Embryonic facial prominence (tissue), 1 donor: ENCODE measurements around the gene SPAG6.
A peak's percentile ranks its signal among the peaks of the same experiment; 100 is the strongest.

Experiments
- DNase-seq: peaks from one replicate; pipeline ENCODE4 v3.0.0-alpha.2; 2016; ENCODE audit errors: extremely low spot score

Gene SPAG6

DNA sequence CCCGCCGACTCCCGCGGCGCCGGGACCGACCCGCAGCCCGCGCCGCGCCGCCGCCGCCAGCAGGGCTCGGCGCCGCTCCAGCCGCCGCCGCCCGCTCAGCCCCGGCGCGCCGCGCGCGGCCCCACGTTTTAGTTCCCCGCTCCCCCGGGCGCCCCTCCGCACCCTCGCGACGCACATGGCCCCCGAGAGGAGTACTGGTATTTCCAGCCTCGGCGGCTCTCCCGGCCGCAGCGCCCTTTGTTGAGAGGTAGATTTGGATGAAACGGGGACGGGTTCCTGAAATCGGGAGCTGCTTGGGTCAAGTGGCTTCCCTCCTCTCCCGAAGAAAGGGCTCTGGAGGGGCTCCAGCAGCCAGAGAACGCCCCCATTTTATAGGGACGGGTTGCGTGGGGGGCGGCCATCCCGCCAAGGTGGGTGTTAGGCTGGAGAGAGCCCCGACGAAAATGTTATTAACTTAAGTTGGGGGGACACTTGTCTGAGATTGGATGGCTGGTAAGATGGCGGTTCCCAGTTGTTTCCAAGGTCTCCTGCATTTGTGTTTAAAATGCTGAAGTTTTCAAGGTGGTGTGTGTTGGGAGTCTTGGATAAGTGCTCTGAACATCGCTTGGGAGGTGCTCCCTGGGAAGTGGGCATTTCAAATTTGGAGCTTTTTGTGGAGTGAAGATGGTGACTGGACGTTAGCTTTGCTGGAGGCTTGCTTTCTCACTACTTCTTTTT is 23.2 kb upstream of the SPAG6 start:
- DNase-seq, result no peak

DNA sequence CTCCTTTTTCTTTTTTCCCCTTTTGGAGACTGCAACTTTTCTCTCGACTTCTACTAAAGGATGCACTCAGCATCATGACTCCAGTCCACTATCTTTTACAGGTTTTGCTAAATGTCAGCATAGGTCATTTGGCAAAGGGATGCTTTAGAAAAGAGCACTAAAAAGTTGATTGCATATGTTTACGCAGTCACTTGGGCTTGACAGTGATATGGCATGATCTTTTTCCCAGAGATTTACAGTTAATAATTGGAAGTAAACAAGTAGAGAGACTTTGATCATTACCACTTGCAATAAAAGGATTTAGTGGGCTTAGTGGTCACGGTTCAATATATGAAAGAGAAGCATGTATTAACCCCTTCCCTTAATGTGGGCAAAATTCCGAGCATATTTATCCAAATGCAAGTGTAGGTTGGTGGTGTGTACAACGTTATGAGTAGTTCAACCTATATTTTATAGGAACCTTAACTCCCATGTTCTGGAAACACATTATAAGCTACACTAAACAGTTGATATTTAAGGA is 22.6 kb upstream of the SPAG6 start:
- no peak for DNase-seq

DNA sequence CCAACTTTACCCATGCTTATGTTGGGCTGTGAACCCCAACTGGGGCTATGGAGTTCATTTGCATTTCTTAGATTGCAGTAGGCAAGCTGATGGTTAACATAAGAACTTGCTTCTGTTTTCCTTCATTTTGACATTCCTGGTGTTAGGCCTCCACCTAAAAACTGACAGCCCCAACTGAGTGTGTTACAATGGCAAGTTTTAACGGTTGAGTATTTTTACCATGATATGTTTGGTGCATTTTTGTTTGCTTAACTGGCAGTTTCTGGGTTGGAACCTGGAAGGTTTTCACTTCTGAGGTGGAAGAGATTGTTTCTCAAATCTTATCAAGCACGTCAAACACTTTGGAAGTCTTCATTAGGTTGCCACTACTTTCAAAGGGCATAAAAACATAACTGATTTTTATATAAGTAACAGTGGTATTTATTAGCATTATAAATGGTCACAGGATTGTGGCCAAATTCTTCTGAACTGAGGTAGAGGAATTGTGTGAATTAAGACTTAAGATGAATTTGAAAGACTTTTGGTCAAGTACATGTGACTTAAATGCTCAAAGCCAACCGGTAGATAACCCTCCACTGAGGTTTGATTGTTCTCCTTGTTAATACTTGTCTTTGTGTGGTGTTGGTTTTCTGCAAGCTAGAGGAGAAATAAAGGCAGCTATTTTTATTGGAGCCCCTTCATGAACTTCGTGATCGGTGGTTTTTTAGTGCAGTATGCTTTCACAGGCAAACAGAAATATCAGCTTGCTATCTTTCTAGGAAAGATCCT is 21.6 kb upstream of the SPAG6 start:
- DNase-seq, result no peak

DNA sequence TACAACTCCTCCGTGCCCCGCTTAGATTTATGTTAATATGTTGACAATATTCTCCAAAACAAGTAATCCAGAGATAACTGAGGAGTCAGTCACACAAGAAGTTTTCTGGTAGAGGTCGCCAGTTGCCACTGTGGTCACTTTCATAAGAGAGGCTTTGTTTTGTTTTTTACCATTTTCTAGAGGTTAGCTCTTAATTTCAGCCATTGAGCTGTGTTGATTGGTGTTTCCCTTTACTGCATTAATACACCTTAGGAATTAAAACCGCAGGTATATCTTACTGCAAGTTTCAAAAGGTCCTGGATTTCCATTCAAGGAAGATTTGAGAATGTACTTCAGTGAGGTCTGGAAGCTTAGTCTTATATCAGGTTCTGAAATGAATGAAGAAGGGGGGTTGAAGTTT is 20.9 kb upstream of the SPAG6 start:
- DNase-seq, result no peak

DNA sequence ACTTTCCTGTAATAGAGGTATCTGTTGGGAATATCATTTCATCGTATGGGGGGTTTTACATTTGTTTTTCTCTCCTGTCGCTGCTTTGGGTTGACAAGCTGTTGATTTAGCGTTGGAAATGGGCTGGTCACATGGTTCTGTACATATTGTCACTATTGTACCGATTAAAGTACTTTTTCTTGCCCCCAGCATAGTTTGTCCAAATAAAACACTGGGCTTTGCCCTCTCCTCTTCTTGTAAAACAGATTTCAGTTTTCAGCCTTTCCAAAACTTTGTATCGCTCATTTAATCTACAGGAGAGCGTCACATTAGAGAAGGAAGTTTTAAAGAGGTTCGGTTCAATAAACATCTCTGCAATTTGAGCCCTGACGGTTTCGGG is 20.4 kb upstream of the SPAG6 start:
- no peak for DNase-seq

DNA sequence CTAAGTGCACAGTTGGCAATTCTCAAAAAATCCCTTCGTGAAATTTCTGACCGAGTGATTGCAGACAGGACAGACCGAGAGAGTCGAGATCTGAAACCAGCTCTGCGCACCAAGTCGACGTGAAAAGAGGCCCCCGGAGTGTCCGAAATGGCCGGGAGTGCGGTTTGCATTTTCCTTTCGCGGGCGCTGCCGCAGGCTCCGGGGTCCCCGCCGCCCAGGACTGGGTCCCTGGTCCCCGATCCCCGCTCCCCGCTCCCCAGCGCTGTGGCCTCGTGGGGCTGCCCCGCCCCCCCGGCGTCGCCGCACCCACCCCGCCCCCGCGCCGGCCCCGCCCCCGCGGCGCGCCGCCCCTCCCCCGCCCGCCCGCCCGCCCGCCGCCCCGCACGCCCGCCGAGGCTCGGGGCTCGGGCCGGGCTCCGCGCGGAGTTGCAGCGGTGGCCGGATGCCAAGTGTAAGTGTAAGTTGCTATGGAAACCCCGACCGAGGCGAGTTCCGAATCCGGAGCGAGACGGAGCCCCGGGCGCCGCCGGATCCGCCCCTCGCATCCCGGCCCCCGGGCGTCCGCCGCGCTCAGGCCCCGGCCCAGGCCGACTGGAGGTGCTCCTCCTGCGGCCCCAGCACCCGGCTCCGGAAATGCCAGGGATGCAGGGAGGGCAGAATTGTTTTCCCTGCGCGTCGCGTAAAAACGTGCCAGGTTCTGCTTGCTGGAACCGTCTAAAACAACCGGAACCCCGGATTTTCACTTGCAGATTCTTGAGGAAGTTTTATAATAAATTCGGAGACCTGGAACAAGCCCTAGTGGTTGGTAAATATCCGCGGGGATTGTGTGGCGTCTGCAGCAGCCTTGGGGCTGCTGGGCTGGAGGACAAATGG is 19.8 kb upstream of the SPAG6 start:
- DNase-seq, result no peak

DNA sequence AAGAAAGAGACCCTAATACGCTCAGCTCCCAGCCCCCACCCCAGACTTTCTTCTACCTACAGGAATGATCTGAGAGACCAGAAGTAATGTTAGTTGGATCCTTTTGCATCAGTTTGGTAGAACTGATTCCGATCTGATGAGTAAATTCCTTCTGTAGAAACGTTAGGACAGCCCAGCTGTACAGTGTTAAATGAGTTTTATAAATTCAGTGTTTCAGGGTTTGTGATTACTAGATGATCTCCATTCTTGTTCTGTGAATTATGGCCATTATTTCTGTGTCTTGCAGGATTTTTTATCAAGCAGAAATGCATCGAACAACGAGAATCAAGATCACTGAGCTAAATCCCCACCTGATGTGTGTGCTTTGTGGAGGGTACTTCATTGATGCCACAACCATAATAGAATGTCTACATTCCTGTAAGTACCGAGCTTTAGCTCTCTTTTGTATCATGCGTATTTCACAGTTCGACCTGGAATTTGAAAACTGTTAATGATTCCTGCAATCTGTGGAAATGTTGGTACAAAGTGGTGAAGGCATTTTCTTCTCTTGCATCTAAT is 19.1 kb upstream of the SPAG6 start:
- no peak for DNase-seq

DNA sequence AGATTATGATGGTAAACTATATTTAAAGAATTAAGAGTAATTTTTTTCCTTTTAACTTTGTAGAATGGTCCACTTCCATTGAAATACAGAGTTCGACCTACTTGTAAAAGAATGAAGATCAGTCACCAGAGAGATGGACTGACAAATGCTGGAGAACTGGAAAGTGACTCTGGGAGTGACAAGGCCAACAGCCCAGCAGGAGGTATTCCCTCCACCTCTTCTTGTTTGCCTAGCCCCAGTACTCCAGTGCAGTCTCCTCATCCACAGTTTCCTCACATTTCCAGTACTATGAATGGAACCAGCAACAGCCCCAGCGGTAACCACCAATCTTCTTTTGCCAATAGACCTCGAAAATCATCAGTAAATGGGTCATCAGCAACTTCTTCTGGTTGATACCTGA is 16.1 kb upstream of the SPAG6 start:
- DNase-seq, result no peak

DNA sequence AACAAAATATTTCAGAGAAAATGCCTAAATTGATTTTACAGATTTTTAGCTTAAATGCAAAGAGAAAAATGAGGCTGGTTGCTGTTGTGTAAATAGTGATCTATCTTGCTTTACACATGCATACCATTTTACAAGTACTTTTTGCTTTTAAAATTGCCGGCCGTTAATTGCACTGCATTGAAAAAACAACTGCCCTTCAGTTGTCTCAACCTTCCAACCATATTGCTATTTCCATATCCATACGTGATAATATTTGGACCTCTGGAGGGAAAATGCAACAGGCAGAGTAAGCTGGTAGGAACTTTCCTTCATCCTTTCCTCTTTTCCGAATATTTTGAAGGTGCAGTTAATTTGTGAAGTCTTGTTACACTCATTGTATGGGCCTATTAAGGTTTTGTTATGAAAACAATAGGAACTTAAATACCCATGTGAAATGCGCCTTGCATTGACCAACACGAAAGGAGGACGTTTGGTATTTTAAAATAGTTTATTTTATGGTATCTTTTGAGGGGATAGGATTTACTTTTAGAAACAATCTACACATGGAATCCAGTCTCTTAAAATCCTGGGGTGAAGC is 13.1 kb upstream of the SPAG6 start:
- no peak for DNase-seq

DNA sequence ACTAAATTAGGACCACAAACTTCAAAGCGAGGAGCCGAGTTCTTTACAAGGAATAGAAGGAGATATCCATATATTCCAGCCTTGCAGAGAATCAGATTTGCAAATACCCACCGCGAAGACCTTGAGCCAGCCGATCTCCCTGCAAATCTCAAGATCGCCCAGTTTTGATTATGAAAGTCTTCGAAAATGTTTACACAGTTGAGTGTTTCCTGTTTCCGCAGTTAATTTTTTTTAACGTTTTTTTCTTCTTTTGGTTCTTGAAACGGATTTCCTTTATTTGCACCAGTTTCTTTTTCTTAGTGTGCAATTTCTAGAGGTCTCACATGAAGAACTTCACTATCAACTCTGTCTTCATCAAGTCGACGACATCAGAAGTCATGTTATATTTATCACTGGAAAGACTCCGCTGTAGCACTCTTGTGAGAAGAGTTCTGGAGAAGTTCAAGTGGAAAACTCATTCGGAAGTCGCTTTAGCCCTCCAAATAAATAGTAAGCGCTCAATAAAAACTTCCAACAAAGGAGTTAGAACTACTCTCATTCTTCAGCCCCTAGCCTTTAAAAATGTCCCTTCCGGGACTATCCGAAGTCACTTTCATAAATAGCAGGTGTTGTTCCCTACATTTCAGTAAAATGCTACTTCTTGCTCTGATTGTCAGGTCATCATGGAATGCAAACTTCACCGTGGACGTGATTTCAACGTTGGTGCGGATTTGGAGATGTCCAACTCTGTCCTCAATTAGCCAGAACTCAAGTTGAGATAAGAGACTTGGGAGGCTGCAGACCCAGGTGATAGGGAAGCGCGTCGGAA is 11.9 kb upstream of the SPAG6 start:
- no peak for DNase-seq

DNA sequence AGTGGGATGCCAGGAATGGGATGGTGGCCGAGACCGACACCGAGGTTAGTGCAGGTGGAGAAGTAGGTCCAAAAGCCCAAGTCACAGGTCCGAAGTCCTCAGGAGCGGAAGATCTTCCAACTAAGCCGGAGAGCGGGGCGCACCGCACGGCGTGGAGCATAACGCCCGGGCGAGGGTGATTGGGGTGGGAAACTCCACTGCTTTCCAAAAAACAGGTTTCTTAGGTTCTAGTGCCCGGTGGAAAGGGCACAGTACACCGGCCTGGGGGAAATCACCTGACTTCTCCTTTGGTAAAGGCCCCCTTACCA is 11.4 kb upstream of the SPAG6 start:
- DNase-seq, result no peak

DNA sequence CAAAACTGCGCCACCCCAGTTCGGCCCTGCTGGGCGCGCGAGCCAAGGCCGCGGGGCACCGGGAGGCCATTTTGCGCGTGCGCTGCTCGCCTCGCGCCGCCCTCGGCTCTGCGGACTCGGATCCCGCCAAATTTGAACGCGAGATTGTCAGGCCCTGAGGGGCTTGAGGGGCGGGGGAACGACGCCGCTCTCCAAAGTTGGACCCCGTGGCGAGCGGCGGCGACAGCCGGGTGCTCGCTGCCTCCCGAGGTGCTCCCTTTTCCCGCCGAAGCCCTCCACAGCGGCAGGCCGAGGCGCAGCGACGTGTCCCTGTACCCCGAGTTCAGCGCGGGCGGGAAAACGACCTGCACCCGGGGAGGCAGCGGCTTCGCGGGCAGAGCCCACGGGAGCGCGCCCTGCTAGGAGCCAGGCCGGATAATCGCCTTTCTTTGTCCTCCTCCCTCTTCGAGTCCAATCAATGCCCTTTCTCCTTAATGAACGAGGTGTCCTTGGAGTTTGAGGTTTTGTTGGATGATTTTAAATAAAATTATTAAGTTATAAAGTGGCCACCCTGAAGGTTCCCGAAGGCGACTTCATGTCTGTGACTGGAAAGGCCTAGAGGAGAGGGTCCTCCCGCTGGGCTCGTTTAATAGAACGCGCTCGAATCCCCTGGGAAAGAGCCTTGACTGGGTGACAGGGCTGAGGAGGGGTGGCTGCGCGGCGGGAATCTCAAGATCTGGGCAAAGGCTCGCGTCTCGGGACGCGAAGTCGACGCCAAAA is 10.7 kb upstream of the SPAG6 start:
- DNase-seq, result no peak

DNA sequence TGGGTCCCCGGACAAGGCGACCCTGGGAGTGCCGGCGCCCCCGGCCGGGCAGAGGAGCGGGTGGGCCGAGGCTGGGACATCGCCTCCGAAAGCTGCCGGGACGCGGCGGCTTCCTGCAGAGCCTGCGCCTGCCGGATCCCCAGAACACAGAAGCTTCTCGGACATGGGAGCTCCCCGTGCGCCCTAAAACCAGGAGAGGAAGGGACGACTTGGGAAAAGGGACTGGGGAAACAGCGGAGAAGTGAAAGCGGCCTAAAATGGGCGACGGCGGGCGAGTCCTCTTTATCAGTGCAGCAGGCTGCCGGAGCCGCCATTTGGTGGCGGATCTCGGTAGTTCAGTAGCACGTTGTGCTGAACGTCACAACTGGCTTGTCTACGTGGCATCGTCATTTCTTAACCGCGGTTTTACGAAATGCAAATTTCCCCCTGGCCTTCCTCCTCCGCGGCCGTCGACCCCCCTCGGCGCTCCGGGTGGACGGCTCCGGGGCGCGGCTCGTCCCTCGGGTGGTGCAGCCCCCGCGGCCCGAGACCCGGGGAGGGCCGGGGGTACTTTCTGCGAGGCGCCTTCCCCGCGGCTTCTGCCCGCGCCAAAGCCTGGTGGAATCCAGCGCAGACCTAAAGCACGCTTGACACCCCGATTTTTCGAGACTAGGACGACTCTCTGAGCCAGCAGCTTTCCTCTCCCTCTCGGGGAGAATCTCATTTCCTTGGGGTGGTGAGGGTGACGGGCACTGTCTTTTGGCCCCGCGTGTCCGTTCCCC is 9.9 kb upstream of the SPAG6 start:
- no peak for DNase-seq

DNA sequence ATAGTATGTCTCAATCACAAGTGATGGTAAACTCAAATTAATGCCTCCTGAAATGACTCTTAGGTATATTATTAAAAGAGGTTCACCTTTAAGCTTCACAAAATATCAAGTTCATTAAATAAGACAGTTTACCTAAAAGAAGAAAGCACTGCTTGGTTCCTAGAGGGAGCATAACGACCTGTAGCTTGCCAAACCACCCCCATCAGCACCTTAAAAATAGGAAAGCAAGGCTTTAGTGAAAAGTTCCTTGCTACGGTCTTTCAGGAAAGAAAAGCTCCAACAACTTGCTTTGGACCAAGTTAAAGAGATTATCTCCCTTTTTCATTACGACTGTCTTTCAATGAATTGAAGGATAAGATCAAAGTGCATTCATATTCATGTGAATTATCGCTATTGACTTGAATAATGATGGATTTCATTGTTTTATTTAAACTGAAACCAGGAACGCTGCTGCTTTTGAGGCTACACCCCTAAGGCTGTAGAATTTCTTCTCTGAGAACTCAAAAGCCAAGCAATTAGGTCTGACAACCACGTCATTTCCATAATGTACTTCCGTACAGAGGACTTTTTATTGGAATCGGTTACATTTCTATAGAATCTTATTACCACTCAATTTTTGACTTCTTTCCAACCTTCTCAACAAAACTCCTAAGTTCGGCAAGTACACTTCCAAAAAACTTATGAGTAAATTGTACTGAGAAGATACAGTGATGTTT is 7.0 kb upstream of the SPAG6 start:
- no peak for DNase-seq

DNA sequence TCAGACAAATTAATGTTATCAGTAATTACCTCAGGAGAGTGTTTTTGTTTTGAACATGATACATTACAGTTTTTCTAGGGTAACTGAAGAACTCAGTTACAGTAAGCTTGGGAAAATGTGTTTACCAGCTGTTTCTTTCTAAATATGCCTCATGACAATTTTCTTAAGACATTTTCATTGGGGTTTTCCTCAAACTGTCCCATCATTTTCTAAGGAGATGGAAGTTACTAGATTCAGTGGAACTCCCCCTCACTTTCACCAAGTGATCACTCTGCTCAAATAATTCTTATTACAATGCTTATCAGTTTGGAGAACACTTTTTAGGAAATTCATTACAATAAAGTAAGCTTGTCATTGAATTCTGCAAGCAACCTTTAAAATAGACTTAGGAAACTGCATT is 6.4 kb upstream of the SPAG6 start:
- no peak for DNase-seq

DNA sequence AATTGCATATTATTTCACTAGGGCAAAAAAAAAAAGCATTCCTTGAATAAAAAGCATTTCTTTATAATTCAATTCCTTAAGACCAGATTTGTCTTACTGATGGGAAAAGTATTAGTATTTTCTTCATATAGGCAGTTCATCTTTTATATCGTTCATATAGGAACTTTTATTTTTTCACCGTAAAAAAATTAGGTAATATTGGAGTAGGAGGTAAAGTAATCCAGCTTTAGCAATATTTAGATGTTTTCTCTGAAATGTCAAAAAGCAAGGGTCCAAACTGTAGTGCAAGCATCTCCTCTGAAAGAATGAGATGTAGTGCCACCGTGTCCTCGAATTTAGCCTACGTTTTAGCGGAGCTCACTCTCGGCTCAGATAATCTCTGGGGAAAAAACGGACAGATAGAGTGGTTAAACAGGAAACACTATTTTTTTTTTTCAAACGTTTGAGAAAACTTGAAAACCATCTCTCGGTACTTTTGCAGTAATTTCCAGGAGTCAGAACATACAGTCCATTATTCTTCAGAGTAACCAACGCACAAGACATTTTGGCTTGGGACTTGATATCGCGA is 5.5 kb upstream of the SPAG6 start:
- no peak for DNase-seq

DNA sequence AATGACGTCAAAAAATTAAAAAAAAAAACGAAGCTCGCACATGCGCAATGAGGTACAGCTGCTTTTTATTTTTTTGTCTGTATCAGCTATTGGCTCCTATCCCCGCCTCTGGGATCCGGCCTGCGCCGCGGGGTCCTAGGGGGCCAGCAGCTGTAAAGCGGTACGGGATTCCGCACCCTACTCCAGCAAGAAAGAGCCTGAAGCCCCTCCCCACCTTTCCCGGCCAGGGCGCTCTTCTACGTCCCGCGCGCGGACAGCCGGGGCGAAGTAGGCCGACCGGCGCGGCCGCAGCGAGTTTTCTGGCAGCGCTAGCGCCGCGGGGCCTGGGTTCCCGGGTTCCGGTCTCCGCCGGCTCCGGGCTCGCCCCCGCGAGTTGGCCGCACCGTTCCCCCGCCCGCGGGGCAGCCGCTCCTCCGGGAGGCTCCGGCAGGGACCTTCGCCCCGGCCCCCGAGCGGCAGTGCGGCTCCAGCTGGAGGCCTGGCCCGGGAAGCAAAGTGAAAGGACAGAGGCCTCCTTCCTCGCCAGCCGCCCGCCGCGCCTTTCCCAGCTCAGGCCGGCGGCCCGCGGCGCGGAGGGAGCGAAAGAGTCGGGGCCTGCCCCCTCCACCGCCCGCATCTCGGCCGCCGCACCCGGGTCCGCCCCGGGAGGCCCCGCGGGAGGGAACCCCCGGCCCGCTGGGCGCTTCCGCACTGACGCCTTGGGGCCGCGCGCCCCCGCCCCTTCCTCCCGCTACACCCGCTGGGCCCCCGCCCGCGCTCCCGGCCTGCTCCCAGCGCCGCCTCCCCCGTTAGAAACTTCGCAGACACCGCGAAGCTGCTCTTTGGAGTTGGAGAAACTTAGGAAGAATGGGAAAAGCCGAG is 4.7 kb upstream of the SPAG6 start:
- DNase-seq, result peak; percentile 72
